Rectal smooth muscle tissue (tissue), 1 donor: ENCODE data around the gene TRPM8.

Experiments
- H3K27ac ChIP-seq: one replicate; pipeline ENCODE4 v1.7.0; 2013; ENCODE audit warnings: low read depth, low read length, inconsistent platforms
- H3K27me3 ChIP-seq: one replicate; pipeline ENCODE4 v1.7.0; 2013; ENCODE audit warnings: low read length; ENCODE audit not compliant: control insufficient read depth, insufficient read depth
- H3K36me3 ChIP-seq: one replicate; pipeline ENCODE4 v1.7.0; 2013; ENCODE audit warnings: low read length; ENCODE audit not compliant: control insufficient read depth, insufficient read depth
- H3K4me1 ChIP-seq: one replicate; pipeline ENCODE4 v1.7.0; 2013; ENCODE audit warnings: low read length; ENCODE audit not compliant: control insufficient read depth, insufficient read depth
- H3K4me3 ChIP-seq: one replicate; pipeline ENCODE4 v1.7.0; 2013; ENCODE audit warnings: low read length
- H3K9ac ChIP-seq: one replicate; pipeline ENCODE4 v1.7.0; 2013; ENCODE audit warnings: low read length

The TRPM8 gene

DNA sequence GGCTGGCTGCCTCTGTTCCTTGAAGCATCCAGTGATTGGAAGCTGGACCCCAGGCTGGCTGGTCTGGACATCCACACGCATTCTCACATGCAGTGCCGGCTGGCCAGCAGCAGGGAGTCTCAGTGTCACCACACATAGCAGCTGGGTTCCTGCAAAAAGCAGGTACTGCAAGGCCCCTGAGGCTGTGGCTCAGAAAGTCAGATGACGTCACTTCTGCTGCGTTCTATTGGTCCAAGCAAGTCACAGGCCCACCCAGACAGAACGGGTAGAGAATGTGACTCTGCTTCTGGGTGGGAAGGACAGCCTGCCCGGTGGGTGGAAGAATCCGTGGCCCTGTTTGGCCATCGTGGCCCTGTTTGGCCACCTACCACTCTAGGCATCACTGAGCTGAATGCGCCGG is 82.0 kb downstream of the TRPM8 start:
- Histone ChIP-seq H3K4me3 (no peak overlapping the region), H3K4me1 (no peaks in the 10 kb centered on the region), H3K36me3 (no peaks in the 10 kb centered on the region), H3K27ac (no peak overlapping the region), H3K27me3 (no peaks in the 10 kb centered on the region), H3K9ac (no peak overlapping the region)

- H3K4me3 ChIP-seq, result no peak overlapping the region
These were observed 84.4 kb downstream of the TRPM8 start for GRCh38 chr2:234001380-234002160.

DNA sequence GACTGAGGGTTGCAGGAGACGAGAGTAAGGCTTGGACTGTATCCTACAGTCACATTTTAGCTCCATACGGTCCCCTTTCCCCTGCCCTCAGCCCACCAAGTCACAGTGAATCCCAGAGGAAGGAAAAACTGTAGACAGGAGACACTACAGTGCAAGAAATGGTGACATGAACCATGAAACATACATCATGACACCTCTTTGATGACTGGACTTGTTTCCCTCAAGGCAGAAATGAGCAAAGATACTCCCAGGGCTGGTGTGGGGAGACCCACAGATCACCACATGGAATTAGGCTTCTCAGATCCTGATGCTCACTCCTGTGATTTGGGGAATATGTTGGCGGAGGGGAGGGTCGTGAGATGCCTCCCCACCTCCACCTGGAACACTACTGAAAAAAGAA is 85.1 kb downstream of the TRPM8 start:
- H3K27ac ChIP-seq, result no peak overlapping the region
- no peaks in the 10 kb centered on the region for H3K4me1 ChIP-seq
- no peaks in the 10 kb centered on the region for H3K36me3 ChIP-seq
- no peaks in the 10 kb centered on the region for H3K27me3 ChIP-seq
- no peak overlapping the region for H3K4me3 ChIP-seq
- no peak overlapping the region for H3K9ac ChIP-seq

More at GRCh38 chr2:234001380-234002160, 84.4 kb downstream of the TRPM8 start:
- Histone ChIP-seq H3K27ac (no peak overlapping the region), H3K27me3 (no peaks in the 10 kb centered on the region), H3K36me3 (no peaks in the 10 kb centered on the region), H3K4me1 (no peaks in the 10 kb centered on the region), H3K9ac (no peak overlapping the region)

- Histone ChIP-seq H3K36me3 (no peaks in the 10 kb centered on the region), H3K27ac (no peak overlapping the region), H3K4me1 (no peaks in the 10 kb centered on the region), H3K9ac (no peak overlapping the region), H3K27me3 (no peaks in the 10 kb centered on the region), H3K4me3 (no peak overlapping the region)
These were observed 86.9 kb downstream of the TRPM8 start for GRCh38 chr2:234003972-234004617.

- no peaks in the 10 kb centered on the region for H3K4me1 ChIP-seq
- no peaks in the 10 kb centered on the region for H3K36me3 ChIP-seq
- H3K27ac ChIP-seq, result no peak overlapping the region
- H3K9ac ChIP-seq, result no peak overlapping the region
- no peak overlapping the region for H3K4me3 ChIP-seq
- no peaks in the 10 kb centered on the region for H3K27me3 ChIP-seq
These were observed 88.0 kb downstream of the TRPM8 start for GRCh38 chr2:234005126-234005525.

- Histone ChIP-seq H3K9ac (no peak overlapping the region), H3K4me1 (no peaks in the 10 kb centered on the region), H3K36me3 (no peaks in the 10 kb centered on the region), H3K27me3 (no peaks in the 10 kb centered on the region), H3K27ac (no peak overlapping the region), H3K4me3 (no peak overlapping the region)
These were observed 89.3 kb downstream of the TRPM8 start for GRCh38 chr2:234006501-234006900.

- H3K4me1 ChIP-seq, result no peaks in the 10 kb centered on the region
- H3K9ac ChIP-seq, result no peak overlapping the region
- no peak overlapping the region for H3K27ac ChIP-seq
- no peak overlapping the region for H3K4me3 ChIP-seq
- no peaks in the 10 kb centered on the region for H3K36me3 ChIP-seq
- no peaks in the 10 kb centered on the region for H3K27me3 ChIP-seq
These were observed 97.3 kb downstream of the TRPM8 start for GRCh38 chr2:234014427-234014826.

DNA sequence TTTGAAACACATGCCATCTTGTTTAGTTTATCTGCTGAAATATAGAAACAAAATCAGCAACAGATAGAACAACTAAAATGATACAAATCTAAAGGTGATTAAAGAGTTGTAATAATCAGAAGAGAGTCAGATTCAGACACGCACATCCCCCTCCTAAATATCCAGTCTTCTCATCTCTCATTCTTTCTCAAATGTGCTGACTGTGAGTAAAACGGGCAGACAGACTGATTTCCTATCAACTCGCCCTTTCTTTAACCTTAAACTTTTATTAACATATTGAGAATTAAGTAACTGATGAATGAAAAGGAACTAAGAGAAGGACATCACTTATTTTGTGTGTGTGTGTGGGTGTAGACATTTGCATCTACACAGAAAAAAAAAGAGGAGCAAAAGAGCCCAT is 98.7 kb downstream of the TRPM8 start:
- H3K27me3 ChIP-seq, result no peaks in the 10 kb centered on the region
- no peak overlapping the region for H3K4me3 ChIP-seq
- H3K4me1 ChIP-seq, result no peaks in the 10 kb centered on the region
- no peak overlapping the region for H3K27ac ChIP-seq
- no peak overlapping the region for H3K9ac ChIP-seq
- H3K36me3 ChIP-seq, result no peaks in the 10 kb centered on the region

DNA sequence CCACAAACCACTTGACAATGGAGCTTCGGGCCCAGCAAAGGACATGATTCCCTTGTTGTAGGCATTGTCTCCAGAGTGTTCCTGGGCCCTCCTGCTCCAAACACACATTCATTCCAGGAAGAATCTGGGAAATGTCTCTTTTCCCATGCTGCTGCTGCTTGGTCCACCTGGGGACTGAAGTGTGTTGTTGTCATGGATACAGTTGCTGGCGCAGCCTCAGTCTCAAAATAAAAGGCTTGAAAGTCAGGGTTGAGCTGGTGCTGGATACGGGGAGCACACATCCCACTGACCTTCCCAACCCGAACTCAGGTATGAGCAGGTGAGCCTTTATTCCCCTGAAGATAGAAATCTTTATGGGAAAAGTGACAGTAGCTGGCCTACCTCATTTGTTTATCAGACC is 102.7 kb downstream of the TRPM8 start:
- Histone ChIP-seq H3K27ac (no peak overlapping the region), H3K36me3 (no peaks in the 10 kb centered on the region), H3K4me1 (no peaks in the 10 kb centered on the region), H3K27me3 (no peaks in the 10 kb centered on the region), H3K4me3 (no peak overlapping the region), H3K9ac (no peak overlapping the region)

GRCh38 chr2:234020332-234020731 is 103.2 kb downstream of the TRPM8 start:
- H3K27me3 ChIP-seq, result no peaks in the 10 kb centered on the region
- no peak overlapping the region for H3K27ac ChIP-seq
- H3K36me3 ChIP-seq, result no peaks in the 10 kb centered on the region
- H3K9ac ChIP-seq, result no peak overlapping the region
- H3K4me3 ChIP-seq, result no peak overlapping the region
- no peaks in the 10 kb centered on the region for H3K4me1 ChIP-seq

DNA sequence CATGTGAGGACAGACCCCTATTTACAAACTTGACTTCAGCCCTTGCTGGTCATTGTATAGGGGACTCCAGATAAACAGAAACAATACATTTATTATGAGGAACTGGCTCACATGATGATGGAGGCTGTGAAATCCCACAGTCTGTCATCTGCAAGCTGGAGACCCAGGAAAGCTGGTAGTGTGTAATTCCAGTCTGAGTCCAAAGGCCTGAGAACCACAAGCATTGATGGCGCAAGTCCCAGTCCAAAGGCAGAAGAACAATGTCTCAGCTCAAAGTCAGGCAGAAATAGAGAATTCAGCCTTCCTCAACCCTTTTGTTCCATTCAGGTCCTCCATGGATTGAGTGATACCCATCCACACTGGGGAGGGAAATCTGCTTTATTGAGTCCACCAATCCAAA is 105.3 kb downstream of the TRPM8 start:
- no peaks in the 10 kb centered on the region for H3K27me3 ChIP-seq
- no peaks in the 10 kb centered on the region for H3K4me1 ChIP-seq
- no peak overlapping the region for H3K27ac ChIP-seq
- H3K4me3 ChIP-seq, result no peak overlapping the region
- no peak overlapping the region for H3K9ac ChIP-seq
- H3K36me3 ChIP-seq, result no peaks in the 10 kb centered on the region

- Histone ChIP-seq H3K27ac (no peak overlapping the region), H3K27me3 (no peaks in the 10 kb centered on the region), H3K9ac (no peak overlapping the region), H3K4me3 (no peak overlapping the region), H3K4me1 (no peaks in the 10 kb centered on the region), H3K36me3 (no peaks in the 10 kb centered on the region)
These were observed 107.1 kb downstream of the TRPM8 start for GRCh38 chr2:234024304-234024703.

DNA sequence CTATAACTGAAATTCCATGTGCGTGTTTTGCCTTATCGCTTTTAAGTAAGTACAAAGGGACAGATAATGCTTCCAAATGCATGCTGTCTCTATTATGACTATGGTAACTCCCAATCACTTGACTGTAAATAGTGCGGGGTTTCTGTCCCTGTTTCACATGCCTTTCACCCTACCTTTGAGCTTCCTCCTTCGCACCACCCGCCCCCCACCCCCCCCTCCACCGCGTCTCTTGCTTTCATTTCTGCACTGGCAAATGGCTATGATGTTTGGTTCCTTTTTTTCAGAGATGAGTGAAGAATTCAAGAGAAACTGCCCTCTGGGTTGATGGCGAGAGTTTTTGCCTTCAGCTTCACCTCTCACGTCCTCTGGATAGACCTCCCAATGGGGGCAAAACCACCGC is 108.3 kb downstream of the TRPM8 start:
- no peak overlapping the region for H3K9ac ChIP-seq
- H3K27me3 ChIP-seq, result no peaks in the 10 kb centered on the region
- no peaks in the 10 kb centered on the region for H3K36me3 ChIP-seq
- H3K4me1 ChIP-seq, result no peaks in the 10 kb centered on the region
- H3K4me3 ChIP-seq, result peak overlapping the region; percentile 57
- no peak overlapping the region for H3K27ac ChIP-seq
